SKM-1 (cell line): ENCODE measurements around the gene GTPBP3.
"Not testable (repeated sequence)": the region's sequence is repeated elsewhere in the genome, so short reads cannot be mapped to it uniquely, and the experiment has no call there.

ENCODE experiments used
- DNase-seq: peaks from one replicate; lab custom pipeline; 2025; ENCODE audit not compliant: unreplicated experiment; lab: John Stamatoyannopoulos, UW

GTPBP3 gene, protein sequence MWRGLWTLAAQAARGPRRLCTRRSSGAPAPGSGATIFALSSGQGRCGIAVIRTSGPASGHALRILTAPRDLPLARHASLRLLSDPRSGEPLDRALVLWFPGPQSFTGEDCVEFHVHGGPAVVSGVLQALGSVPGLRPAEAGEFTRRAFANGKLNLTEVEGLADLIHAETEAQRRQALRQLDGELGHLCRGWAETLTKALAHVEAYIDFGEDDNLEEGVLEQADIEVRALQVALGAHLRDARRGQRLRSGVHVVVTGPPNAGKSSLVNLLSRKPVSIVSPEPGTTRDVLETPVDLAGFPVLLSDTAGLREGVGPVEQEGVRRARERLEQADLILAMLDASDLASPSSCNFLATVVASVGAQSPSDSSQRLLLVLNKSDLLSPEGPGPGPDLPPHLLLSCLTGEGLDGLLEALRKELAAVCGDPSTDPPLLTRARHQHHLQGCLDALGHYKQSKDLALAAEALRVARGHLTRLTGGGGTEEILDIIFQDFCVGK

DNA sequence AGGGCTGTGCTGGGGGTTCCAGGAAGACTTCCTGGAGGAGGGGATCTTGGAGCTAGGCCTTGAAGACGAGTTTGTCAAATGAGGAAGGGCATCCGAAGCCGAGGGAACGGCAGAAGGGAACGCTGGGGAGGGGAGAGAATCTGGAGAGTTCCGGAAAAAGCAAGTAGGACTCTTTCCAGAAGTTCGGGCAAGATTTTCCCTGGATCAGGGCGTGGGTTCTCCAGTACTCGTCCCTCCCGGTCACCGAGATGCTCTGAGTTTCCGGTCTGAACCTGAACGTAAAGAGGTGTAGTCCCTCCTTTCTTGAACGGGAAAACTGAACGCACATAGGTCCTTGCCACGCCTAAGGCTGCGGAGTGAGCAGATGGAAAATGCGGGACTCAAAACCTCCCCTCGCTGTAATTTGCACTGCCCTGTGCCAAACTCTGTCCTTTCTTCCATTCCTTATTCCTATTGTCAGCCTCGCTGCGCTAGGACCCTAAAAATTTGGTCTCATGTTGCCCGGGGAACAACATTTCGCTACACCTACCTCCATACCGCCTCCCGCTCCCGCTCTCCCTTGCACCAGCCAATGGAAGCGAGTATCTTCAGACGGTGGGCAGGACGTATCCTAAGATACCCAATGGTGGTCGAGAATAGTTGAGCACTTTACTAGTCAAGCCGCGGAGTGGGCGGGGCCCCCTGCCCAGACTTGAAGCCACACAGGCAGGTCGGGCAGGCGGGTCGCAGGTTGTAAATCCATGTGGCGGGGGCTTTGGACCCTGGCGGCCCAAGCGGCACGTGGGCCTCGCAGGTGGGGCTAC, at the start of gene GTPBP3:
Gene GTPBP3 (plus strand): TSS at position 682 of the 803 bp plus-strand sequence. CDS start 59 bp downstream, at position 741.
- DNase-seq: peak; percentile 98

DNA sequence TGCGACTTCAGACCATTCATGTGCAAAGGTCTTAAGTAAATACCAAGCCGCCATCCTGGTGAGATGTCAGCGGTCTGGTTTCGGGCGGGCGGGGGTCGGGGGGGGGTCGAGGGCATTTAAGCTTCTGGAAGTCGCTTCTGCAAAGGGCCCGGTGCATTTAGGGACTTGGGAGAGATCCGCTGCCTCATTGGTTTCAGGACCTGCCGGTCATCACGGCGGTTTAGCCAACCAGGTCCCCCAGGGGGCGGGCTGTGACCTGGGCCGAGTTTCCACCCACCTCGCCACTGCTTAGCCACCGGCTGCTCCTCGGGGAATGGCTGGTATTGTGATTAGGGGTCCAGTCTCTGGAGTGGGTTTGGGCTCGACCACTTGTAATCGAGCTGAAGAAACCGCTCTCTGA, 47.9 kb upstream of the GTPBP3 start:
- DNase-seq: no peak

DNA sequence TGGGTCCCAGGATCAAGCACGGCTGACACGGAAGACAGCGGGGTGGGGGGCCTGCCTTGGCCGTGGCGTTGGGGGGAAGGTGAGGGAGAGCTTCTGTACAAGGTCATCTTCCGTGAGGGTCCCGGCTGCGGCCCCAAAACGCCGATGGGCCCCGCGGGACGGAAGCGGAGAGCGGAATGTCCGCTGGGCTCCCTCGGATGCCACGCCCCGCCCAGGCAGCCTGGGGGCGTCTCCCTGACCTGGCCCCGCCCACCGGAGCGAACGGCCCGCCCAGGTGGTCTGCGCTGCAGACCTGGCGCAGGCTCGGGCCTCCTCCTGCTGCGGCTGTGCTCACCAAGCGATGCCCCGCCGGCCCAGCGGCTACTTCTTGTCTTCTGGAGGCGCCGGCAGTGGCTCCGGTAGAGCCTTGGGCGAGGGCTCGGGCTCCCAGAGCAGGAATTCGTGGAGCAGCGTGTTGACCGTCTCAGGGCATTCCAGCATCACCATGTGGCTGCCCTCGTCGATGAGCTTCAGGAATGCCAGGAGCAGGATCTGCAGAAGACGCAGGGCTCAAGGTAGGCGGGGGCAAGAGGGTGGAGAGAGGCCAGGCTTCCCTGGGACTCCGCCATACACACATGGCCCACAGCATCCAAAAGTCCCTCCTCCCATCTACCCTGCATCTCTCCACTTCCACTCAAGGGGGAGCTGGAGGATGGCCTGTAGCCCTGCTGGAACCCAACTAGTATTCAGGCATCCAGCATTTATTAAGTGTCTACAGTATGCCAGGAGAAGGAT, 44.9 kb upstream of the GTPBP3 start:
- DNase-seq: peak; percentile 78

DNA sequence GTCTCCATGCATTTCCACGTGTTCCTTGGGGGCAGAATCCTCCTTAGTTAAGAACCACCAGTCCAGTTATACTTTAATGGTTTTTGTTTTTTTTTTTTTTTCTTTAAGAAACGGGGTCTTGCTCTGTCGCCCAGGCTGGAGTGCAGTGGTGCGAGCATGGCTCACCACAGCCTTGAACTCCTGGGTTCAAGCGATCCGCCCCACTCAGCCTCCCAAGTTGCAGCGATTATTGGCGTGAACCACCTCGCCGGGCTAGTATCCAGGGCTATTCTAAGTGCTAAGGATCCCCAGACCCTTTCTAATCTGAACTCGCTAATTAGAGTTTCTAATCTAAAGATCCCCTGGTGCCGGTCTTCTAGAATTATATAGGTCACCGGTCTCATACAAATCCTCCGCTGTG, 43.7 kb upstream of the GTPBP3 start:
- no peak for DNase-seq

DNA sequence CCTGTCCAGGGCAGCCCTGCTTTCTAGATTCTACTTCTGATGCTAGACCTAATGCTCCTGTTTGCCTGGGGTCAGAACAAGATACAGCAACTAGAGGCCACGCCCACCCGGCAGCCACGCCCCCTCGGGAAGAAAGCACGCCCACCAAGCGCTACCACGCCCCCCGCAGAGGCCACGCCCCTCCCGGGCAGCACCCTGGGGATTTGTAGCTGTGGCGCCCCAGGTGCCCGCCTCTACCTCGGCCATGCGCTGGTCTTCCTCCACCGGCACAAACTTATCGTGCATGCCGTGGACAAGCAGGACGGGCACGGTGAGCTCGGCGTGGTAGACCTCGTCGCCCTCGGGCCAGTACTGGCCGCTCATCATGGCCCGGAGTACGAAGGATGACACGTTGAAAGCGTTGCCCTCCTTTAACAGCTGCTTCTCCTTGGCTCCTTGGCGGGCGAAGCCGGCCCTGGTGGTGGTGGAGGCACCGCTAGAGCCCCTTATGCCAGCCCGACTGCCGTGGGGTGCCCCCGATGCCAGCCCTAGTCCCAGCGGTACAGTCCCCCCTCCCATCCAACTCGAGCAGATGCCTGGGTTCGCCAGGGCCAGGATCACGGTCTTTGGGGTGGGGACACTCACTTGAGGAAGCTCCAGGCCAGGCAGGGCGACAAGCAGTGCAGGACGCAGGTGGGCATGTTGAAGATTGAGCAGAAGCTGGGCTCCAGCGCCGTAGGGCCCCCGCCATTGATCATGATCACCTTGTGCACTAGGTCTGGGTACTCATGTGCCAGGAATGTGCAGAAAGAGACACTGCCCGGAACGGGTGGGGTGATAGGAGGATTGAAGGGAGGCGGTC, 43.1 kb upstream of the GTPBP3 start:
- DNase-seq: no peak

DNA sequence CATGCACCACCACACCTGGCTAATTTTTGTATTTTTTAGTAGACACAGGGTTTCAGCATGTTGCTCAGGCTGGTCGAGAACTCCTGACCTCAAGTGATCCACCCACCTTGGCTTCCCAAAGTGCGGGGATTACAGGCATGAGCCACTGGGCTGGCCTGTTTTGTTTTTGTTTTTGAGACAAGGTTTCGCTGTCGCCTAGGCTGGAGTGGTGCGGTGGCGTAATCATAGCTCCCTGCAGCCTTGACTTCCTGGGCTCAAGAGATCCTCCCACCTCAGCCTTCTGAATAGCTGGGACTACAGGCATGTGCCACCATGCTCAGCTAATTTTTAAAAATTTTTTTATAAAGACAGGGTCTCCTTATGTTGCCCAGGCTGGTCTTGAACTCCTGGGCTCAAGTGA, 41.8 kb upstream of the GTPBP3 start:
- DNase-seq: not testable (repeated sequence)

DNA sequence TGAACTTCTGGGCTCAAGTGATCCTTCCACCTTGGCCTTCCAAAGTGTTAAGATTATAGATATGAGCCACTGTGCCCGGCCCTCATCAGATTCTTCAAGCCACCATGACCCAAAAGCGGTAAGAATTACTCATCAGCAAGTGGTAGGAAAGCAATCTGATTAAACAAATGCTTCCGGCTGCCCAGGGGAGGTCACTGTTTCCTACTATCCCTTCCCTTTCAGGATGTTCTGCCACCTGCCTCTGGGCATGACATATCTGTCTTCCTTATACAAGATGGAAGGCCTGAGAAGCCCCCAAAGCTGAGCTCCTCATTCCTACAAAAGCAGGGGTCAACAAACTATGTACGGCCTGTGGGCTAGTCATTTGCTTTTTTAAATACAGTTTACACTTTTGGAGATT, 41.1 kb upstream of the GTPBP3 start:
- DNase-seq: no peak

DNA sequence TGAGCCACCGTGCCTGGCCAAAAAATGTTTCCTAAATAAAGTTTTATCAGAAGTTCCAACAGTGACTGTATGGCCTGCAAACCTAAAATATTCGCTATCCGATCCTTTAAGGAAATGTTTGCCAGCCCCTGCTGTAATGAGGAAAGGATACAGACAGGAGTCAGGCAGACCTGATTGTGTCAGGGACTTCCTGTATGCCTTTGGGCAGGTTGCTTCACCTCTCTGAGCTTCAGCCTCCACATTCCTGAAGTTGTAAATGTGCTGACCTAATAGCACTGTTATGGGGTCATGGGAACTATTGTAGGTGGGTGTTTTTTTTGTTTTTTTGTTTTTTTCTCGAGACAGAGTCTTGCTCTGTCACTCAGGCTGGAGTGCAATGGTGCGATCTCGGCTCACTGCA, 40.4 kb upstream of the GTPBP3 start:
- DNase-seq: no peak

DNA sequence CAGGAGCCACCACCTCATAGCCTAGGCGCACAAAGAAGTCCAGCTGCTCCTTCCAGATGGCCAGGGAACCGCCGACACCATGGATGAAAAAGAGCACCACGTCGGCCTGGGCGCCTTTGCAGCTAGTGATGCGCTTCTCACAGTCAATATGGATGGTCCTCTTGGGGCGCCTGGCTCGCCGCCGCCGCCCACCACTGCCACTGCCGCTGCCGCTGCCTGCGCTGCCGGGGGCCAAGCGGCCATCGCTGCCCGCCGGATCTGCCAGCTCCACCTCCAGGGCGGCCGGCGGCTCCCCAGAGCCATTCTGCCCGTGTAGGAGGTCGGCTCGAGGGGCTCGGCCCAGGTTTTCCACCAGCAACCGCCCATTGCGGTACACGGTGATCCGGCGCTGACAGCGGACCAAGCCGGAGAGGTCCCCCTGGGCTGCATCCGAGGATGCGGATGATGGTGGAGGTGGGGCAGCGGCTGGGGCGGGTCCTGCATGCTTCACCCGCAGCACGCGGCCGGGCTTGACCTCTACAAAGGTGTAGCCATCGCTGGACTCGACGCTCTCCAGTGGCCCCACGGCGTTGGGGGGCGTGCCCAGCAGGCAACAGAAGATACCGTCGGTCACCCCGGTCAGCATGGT, 36.2 kb upstream of the GTPBP3 start:
- DNase-seq: no peak

DNA sequence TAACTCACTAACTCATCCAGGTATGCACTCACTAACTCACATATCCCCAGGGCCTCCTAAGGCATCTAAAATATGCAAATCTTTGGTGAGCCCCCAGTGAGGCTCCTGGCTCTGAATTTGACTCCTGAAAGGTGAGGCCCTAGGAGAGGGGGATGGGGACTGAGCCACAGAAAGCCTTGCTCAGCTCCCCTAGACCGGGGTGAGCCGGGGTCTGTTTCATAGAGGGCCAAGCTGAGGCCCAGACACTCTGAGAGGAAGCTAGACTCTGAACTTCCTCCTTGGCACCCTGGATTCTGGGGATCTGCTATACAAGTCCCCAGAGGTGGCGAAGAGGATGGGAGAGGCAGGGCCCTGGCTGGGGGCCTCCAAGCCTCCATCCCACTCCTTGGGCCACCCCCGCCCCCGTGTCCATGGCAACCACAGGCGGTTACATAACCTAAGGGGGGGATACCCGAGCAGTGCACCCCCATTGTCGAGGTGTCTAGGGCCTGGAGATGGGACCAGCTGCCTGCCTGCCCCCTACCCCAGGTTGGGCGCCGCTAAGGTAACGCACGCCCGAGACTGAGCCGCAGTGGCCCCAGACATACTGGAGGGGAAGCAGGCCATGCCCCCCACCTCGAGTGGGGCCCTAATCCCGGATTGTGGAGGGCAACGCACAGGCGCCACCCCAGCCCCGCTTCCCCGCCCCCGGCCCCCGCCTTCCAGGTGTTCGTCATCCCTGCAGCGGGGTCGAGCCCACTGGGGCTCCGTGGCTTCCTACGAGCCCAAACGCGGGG, 34.8 kb upstream of the GTPBP3 start:
- peak; percentile 20 for DNase-seq

DNA sequence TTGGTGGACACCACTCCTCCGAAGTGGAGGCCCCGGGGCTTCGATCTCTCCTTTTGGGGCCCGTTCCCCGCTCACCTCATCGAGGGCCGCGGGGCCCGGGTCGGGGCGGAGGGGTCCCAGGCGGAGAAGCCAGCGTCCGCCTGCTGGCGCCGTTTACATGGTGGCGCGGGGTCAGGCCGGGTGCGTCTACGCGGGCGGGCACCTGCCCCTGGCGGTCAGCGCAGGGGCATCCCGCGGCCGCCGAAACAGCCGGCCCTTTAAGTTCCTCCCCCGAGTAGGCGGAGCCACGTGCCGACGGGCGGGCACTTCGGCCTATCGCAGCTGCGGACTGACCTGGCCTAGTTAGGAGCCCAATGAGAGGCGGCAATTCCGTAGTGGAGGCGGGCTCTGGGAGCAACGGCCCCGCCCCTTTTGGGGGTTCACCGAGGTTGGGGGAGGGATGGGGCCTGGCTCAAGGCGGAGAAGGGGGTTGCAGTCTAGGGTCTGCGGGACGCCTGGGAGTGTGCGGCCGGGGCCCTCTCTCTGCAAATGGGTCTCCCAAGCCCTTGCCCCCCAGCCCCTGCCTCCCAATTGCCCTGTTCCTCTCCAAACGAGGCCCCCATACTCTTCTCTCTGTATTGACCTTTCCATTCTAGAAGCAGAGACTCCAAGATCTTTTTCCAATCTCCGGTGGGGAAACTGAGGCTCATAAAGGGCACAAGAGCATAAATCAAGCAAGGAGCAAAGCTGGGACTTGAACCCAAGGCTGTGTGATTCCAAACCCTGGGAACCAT, 34.0 kb upstream of the GTPBP3 start, which contains the start of gene ABHD8:
Gene ABHD8 (minus strand): TSS at position 259 of the 773 bp plus-strand sequence. CDS start 1,809 bp downstream, outside the sequence.
- peak; percentile 89 for DNase-seq

DNA sequence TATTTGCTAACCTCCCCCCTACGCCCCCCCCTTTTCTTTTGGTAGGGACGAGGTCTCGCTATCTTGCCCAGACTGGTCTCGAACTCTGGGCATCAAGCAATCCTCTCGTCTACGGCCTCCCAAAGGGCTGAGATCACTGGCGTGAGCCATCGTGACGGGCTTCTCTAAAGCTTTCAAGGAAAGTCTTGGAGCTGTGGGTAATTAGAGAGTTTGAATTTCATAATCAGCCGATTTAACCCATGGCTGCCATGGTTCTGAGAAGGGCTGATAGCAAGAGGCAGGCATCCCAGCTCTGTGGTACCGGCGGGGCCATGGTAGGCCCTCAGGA, 33.4 kb upstream of the GTPBP3 start:
- DNase-seq: no peak

DNA sequence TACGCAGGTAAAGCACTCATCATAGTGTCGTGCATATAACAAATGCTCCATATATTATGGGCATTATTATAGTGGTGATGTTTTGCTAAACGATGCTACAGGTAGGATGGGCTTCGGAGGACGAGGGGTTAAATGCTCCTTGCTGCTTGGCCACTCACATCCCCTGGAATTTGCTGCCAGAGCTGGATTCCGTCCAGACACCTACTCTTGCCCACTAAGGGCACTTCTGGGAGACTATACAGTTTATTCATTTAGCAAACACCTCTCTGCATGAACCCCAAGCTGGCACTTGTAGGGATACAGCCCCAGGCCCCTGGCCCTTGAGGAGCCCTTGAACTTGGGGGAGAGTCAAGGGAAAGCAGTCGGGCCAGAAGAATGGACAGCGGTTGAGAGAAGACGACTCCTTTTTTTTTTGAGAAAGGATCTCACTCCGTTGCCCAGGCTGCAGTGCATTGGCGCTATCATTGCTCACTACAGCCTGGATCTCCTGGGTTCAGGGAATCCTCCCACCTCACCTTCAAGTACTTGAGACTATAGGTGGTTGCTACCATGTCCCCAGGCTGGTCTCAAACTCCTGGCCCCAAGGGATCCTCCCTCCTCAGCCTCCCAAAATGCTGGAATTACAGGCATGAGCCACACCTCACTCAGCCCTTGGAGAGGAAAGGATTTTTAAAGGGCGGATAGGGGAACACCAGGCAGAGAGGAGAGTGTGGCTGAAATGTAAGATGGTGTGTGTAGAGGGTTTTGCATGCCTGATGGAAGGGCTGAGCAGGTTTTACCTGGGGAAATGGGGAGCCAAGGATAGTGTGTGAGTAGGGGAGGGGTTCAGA, 32.8 kb upstream of the GTPBP3 start:
- no peak for DNase-seq

DNA sequence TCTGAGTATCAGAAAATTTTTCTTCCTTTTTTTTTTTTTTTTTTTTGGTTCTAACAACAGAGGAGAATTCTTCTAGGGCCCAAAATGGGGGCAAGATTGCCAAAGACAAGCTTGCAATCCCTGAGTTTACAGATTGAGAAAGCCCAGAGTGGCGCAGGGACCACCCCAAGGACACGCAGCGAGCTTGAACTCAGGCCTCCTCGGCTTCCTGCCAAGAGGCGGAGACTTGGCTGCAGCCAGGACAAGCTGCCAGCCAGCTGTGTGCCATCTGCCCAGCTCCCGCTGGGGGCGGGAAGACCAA, 32.2 kb upstream of the GTPBP3 start:
- DNase-seq: no peak

DNA sequence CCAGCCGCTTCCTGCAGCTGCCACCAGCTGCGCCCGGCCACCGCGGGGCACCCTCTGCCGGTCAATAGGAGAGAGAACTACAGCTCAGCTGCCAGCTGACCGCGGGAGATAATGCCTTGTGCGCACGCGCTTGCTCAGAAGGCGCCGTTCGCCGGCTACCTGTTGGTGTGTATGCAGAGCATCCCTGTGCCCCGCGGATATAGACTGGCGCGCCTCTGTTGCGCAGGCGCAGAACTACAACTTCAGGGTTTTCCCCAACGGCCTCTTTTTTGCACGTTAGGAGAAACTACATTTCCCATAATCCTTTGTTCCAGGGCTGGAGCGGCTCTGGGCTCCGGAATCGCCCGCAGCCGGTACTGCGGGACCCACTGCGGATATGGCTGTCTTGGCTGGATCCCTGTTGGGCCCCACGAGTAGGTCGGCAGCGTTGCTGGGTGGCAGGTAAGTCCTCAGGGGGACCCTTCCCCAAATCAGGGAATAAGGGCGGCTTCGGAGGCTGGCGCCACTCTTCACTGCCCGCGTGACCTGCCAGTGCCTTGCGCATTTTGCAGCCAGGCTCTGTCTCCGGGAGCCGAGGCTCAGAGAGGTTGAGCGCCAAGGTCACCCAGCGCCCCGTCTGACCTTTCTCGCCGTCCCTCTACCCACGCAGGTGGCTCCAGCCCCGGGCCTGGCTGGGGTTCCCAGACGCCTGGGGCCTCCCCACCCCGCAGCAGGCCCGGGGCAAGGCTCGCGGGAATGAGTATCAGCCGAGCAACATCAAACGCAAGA, 31.7 kb upstream of the GTPBP3 start, which contains the start of gene MRPL34:
Gene MRPL34 (plus strand): TSS at position 356 of the 768 bp plus-strand sequence. CDS start 21 bp downstream, at position 377.
- DNase-seq: peak; percentile 99

DNA sequence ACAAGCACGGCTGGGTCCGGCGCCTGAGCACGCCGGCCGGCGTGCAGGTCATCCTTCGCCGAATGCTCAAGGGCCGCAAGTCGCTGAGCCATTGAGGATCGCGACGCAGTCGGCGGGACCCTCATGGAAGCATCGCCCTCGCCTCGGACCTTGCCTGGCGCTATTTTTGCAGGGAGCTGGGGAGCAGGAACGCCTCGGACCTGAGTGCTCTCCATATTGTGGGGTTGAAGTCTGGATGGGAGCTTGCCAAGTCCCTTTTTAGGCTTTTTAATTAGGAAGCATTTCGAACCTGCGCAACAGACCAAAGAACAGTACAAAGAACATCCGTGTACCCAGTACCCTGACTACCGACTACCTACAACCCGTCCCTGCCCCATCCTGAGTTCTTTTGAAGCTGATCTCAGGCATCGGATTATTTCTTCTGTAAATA, 31.1 kb upstream of the GTPBP3 start:
- DNase-seq: no peak

DNA sequence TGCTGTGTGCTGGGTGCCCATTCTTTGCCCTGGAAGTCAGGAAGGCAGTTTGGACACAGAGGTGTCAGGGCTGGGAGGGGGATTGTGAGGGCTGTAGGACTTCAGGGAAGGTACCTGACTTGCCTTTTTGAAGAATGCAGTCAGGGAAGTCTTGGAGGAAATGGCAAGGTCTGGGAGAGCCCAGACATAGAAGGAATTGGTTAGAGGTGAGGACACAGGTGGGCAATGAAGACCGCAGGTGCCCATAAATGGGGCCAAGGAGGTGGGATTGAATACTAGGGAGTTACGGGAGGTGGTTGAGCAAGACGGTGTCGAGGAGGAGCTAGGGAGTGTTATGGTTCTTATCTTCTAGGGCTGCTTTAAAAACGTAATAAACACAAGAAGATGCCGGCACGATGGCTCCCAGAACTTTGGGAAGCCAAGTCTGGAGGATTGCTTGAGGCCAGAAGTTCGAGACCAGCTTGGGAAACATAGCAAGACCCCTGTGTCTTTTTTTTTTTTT, 29.4 kb upstream of the GTPBP3 start:
- no peak for DNase-seq
